A673 (cell line): ENCODE data around the gene FXN.

Experiments
- EZH2 ChIP-seq: fragments of 200-600 bp; sonication (generic); IDR thresholded peaks from 2 replicates; pipeline ENCODE4 v1.6.1; 2017; ENCODE audit warnings: borderline replicate concordance, low read depth, mild to moderate bottlenecking, mixed read lengths, antibody characterized with exemption, low read length; ENCODE audit not compliant: poor library complexity, severe bottlenecking
- TF ChIP-seq, protein P1 (sequence below): fragments of 300-800, 200-600 bp; sonication (generic); conservative IDR thresholded peaks from 2 replicates; pipeline ENCODE4 v1.5.1; 2017; ENCODE audit warnings: low read depth, mild to moderate bottlenecking, antibody characterized with exemption, low read length, moderate library complexity, mixed read lengths

DNA sequence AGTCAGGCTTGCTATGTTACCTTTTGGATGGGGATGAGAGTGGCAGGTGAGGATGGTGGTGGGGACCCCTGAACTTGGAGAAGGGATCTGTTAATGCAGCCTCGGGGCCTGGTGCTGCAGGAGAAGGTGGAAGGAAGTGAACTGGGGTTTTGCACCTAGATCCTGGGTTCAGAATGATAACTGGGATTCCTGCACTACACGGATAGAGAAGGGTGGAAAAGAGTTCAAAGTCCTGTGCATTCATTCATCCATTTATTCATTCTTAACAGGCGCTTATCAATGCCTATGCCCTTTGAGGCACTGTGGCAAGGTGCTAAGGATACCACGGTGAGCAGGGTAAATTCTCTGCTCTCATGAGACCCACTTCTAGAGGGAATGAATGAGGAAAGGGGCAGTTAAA lies 96.8 kb downstream of the FXN start:
- TF ChIP-seq, protein P1, sequence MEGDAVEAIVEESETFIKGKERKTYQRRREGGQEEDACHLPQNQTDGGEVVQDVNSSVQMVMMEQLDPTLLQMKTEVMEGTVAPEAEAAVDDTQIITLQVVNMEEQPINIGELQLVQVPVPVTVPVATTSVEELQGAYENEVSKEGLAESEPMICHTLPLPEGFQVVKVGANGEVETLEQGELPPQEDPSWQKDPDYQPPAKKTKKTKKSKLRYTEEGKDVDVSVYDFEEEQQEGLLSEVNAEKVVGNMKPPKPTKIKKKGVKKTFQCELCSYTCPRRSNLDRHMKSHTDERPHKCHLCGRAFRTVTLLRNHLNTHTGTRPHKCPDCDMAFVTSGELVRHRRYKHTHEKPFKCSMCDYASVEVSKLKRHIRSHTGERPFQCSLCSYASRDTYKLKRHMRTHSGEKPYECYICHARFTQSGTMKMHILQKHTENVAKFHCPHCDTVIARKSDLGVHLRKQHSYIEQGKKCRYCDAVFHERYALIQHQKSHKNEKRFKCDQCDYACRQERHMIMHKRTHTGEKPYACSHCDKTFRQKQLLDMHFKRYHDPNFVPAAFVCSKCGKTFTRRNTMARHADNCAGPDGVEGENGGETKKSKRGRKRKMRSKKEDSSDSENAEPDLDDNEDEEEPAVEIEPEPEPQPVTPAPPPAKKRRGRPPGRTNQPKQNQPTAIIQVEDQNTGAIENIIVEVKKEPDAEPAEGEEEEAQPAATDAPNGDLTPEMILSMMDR = no peak
- TF ChIP-seq EZH2 = no peak
